Breast epithelium (tissue), 3 donors: ENCODE results near the gene KRTAP20-1.

Experiments
- CTCF ChIP-seq, 3 donors: fragments of 450-650 bp; IDR thresholded peaks; one replicate each; pipeline ENCODE4 v1.5.1; 2016 to 2017; ENCODE audit warnings: antibody characterized with exemption in 3 of 3, mild to moderate bottlenecking in 3 of 3, moderate library complexity in 3 of 3
- POLR2A ChIP-seq: fragments of 450-650 bp; IDR thresholded peaks from one replicate; pipeline ENCODE4 v1.6.1; 2016; ENCODE audit warnings: antibody characterized with exemption, mild to moderate bottlenecking, moderate library complexity

DNA sequence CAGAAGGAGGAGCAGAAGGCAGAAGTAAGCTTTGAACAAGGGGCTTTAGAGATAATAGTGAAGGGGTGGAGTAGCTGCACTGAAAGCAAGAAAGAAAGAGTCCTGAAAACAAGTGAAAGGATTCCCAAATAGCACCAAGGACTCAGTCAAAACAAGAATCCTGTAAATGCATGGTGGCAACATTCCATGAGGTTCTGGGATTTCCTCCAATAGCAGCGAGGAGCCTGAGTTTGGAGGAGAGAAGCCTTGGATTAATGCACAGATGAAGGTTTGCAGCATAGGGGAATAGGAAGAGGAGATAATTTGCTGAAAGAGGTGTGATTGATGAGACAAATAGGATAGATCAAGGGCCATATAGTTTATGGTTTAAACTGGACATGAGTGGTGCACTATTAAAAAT is 36.9 kb upstream of the KRTAP20-1 start:
- no peak for TF ChIP-seq CTCF (IDR thresholded peaks at IDR 0.05)
- TF ChIP-seq POLR2A = no peak
